ENCODE results near the gene NPM3.

Gene NPM3

GRCh38 chr10:101828766-101829551 is 45.7 kb upstream of the NPM3 start:
- no peak overlapping the region for H3K4me3 ChIP-seq (ENCODE audit: low read depth, low read length)
- DNase-seq (ENCODE audit: low read depth): no peak

DNA sequence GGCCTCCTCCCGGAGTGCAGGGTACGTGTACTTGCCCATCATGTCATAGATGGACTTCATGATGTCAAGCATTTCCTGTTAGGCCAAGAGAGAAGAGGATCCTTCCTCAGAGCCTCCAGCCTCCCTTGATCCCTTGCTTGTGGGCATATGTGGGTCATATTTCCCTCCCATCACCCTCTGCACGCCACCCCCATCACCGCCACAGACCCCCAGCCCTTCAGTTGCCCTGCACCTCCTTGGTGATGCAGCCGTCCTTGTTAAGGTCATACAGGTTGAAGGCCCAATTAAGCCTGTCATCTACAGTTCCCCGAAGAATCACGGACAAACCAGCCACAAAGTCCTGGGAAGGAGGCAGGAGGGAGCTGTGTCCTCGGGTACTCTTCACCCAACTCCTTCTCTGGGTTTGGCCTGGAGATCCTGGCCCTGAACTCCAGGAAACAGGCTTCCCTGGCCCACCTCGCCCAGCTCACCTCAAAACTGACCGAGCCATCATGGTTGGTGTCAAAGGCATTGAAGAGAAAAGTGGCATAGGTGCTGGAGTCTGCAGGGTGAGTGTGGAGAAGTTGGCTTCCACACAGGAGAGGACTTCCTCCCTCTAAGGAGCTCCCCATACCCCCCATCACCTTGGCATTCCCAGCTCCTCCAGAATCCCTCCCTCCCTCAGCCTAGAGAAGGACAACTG is 44.8 kb upstream of the NPM3 start:
- no peak for TF ChIP-seq CTCF (IDR thresholded peaks at IDR 0.05; ENCODE audit: low read depth, low read length, missing control alignments)
- no peak overlapping the region for H3K4me3 ChIP-seq (ENCODE audit: low read depth, low read length)
- DNase-seq (ENCODE audit: low read depth): no peak

More at GRCh38 chr10:101828766-101829551, 45.7 kb upstream of the NPM3 start:
- TF ChIP-seq CTCF (IDR thresholded peaks at IDR 0.05; ENCODE audit: low read depth, low read length, missing control alignments): no peak

DNA sequence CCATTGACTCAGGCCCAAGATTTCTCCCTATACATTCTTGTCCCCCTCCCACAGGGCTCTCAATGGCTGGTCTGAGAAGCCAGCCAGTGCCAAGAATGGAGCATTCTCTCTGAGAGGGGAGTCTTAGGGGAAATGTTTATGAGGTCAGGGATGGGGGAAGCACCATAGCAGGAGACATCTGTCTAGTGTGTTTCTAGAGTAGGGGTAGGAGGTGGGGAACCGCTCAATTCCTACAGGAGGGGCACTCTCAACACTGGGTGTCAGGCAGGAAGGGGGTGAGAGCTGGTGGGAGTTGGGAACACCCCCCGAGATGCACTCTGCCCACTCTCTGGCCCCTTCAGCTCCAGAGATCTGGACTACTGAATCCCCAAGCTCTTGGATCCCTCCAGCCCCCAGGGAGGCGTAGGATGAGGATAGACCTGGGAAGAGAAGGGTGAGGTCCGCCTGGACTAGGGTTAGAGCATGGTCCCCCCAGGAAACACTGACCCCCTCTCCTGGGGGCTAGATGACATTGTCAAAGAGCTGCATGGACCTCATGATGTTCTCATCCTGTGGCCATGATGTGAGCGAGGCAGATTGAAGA is 43.7 kb upstream of the NPM3 start:
- no peak for DNase-seq (ENCODE audit: low read depth)
- TF ChIP-seq CTCF (IDR thresholded peaks at IDR 0.05; ENCODE audit: low read depth, low read length, missing control alignments): no peak
- no peak overlapping the region for H3K4me3 ChIP-seq (ENCODE audit: low read depth, low read length)

DNA sequence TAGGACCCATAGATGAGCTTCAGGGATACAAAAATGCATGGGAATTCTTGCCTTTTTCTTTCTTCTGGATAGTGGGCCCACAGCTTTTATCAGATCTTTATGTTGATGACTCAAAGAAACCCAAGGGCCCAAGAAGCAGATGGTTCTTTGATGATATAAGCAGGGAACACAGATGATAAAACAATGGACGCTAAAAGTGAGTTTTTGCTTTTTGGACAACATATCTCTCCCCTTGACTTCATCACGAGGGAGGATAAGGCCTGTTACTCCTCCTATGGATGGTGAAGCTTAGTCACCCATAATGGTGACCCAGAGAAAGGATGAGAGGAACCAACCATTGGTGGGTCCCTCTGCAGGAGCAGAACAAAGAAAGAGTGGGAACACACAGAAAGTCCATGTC is 41.5 kb upstream of the NPM3 start:
- H3K4me3 ChIP-seq (ENCODE audit: low read depth, low read length): no peak overlapping the region
- no peak for TF ChIP-seq CTCF (IDR thresholded peaks at IDR 0.05; ENCODE audit: low read depth, low read length, missing control alignments)
- DNase-seq (ENCODE audit: low read depth): no peak

GRCh38 chr10:101818872-101819633 is 35.8 kb upstream of the NPM3 start:
- TF ChIP-seq CTCF (IDR thresholded peaks at IDR 0.05; ENCODE audit: low read depth, low read length, missing control alignments): no peak
- peak overlapping the region; percentile 98 for H3K4me3 ChIP-seq (ENCODE audit: low read depth, low read length)
- no peak for DNase-seq (ENCODE audit: low read depth)

DNA sequence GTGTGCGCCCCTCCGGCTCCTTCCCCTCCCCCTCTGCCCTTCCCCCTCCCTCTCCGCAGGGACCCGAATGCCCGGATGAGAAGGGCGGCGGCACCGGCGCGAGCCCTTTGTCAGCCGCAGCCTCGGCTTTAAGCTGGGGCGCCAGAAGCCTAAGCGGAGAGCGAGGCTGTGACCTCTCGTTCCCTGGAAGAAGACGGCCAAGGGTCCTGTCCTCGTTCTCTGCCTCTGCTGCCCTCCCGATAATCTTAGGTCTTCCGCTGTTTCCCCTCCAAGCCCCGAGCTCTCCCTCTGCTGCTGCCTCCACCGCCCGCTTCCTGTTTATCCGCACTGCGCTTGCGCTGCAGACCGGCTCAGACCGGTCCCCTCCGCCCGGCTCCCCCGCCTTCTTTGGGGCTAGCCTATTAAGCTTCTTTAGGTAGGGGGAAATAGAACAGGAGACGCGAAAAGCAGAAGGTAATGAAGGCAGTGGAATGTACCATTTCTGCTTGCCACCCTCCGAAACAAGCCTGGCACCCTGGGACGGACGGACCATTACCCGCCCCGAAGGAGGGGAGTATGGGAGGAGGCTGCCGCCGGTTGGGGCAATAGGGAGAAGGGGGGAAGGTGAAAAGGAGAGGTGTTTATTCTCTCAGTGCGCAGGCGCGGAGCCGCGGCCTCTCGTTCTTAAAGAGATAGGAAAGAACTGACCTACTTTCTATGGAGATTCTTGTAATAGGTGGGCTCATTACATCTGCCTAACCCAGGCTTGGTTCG is 35.0 kb upstream of the NPM3 start, which contains the start of gene OGA:
Gene OGA (minus strand): TSS at position 326 of the 753 bp plus-strand sequence. CDS start 422 bp downstream, outside the sequence.
- TF ChIP-seq CTCF (IDR thresholded peaks at IDR 0.05; ENCODE audit: low read depth, low read length, missing control alignments): no peak
- H3K4me3 ChIP-seq (ENCODE audit: low read depth, low read length): peak within 1 kb of the TSS; percentile 98
- peak; percentile 100 for DNase-seq (ENCODE audit: low read depth)

All from GM12864 (cell line).